Suppressor macrophage (primary cell): ENCODE results near the gene CDC42BPG.

ENCODE experiments used
- DNase-seq, 4 experiments: peaks; one replicate each; pipeline ENCODE4 v3.0.0-alpha.2; 2020 to 2022

CDC42BPG gene

DNA sequence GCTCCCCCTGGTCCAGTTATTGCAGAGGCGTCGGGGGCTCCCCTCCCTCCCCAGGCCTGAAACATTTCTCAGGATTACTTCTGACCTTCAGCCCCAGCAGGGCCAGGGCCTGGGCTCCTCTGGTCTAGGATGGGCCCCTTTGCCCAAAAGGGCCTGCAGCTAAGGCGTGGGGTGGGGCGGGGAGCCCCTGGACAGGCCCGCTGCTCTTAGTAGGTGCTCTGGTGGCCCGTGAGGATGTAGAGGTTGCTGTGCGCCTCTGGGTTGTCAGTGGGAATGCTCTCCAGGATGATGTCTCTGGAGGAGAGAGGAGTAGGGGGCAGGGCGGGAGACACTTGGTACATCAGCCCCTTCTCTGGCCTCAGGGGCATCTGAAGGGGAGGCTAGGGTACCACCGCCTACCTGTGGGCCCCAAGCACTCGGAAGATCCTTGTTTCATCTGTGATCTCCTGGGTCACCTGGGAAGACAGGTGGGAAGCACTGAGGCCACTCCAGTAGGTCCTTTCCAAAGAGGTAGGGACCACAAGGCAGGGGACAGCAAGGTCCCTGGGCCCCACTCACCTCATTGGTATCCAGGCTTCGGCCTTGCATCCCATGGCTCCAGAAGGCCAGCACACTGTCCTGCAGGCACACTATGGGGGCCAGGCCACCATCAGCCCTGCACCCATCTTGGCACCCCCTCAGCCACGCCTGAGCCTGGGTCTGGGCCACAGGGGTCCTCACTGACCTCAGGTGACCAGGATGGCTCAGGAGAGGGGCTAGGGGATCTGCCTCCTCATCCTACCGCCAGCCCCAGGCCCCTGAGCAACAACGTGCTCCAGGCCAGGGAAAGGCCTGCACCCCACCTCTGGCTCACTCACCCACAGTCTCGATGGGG lies 54.9 kb downstream of the CDC42BPG start:
- no peak for DNase-seq

- DNase-seq, result no peak
Measured at GRCh38 chr11:64788321-64789215, 55.9 kb downstream of the CDC42BPG start.

DNA sequence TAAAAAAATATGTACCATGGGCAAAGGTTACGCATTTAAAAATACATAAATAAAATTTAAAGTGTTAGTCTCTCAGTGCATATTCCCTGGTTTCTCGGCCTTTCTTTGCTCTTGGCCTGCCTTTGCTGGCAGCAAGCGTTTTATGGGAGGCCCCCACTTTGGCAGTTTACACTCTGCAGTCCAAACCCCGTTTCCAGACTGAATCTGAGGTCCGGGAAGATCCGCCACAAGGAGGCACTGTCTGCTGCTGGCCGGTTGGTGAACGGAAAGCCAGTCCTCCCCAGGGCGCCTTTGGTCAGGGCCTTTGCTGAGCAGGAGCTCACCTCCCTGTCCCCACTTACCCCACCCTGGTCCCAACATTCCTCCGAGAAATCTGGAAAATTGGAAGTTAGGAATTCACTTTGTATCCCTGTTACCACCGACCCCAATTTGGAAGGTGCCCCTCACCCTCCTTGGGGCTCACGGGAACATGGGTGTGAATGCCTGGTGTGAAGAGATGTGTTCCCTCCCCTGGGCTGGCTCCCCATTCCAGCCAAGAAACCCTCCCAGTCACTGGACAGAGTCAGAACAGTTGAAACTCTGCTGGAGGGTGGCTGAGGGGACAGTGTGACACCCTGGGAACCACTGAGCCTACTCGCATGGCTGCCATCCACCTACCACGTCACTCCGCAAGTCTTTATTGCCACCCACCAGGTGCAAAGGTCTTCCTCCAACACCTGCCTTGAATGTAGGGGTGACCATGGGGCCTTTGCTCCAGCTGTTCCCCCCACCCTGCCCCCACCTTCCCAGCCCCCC lies 56.7 kb downstream of the CDC42BPG start:
- DNase-seq, result peak; percentile 63 to 82 (median 71)

- no peak for DNase-seq
Measured at GRCh38 chr11:64786308-64786707, 58.1 kb downstream of the CDC42BPG start.

DNA sequence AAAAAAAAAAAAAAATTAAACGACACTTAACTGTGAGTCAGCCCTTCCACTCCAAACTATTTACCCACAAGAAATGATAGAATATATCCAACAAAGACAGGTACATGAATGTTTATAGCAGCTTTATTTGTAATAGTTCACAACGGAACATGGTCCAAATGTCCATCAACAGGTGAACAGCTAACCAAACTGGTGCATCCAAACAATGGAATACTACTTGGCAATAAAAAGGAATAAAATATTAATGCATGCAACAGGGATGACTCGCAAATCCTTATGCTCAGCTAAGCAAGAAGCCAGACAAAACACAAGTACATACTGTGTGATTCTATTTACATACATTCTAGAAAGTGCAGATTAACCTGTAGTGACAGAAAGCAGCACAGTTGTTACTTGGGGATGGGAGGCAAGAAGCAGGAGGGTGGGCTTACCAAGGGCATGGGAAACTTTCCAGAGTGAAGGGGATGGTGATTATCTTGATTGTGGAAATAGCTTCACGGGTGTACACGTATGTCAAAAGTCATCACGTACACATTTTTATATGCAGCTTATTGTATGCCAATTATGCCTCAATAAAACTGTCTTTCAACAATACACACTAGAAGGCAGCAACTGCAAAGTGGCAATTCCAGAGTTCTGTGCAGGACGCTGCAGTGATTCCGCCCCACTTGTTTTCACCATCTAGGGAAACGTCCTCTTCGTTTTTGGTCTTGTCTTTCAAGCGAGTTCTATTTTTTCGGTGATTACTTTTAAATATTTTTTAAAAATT lies 59.5 kb downstream of the CDC42BPG start:
- no peak for DNase-seq

- peak; percentile 99 to 100 (median 100) for DNase-seq
Measured at GRCh38 chr11:64778473-64779298, 65.8 kb downstream of the CDC42BPG start, which contains the start of gene SF1. Gene SF1, minus strand, starts transcription at chr11:64778542. Its CDS starts 150 bp downstream, at chr11:64778392.

GRCh38 chr11:64778223-64778472 lies 66.3 kb downstream of the CDC42BPG start:
- DNase-seq, result no peak

DNA sequence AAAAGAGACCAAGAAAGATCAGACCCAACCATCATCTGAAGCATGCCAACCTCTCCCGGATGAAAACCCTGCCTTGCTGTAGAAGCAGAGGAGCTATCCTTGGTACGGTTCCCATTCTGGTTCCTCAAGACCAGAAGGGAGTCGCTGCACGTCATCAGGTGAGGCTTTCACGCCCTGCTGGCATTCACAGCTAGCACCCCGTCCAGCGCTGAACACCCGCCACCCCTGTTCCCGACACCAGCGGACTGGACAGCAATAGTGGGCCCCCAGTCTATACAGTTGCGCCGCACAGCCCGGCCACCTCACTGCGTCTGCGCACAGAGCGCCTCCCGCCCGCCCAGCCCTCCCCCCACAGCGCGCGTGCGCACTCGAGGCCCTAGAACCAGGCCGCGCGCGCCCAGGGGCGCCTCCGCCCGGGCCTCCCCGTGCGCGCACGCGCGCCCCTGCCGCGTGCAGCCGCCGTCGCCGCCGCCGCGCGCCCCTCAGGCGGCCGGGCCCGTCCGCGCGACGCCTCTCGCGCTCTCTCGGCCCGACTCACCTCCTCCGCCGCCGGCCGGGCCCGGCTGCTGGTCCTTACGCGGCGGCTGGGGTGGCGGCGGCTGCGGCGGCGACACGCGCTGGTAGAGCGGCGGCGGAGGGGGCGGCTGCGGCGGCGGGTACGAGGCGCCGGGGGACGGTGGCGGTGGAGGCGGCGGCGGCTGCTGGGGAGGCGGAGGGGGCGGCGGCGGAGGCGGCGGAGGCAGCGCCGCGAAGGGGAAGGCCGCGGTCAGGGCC lies 66.8 kb downstream of the CDC42BPG start:
- peak; percentile 91 to 97 (median 94) for DNase-seq

DNA sequence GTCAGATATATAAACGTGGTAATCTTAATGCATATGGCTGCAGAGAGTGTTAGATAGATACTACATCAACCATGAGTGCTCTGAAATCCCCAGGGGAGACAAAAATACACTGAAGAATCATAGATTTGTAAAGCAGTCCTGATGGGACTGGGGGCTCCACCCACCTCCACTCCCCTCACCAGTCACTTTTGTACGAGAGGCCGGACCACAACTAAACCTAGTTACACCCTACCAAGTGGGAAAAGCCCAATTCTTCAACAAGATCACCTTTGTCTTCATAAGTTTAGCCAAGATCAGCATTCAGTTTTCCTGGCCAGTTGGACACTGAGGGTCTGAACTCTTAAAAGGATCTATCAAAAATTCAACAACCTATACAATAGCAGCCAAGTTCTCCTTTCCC lies 67.6 kb downstream of the CDC42BPG start:
- no peak for DNase-seq

DNA sequence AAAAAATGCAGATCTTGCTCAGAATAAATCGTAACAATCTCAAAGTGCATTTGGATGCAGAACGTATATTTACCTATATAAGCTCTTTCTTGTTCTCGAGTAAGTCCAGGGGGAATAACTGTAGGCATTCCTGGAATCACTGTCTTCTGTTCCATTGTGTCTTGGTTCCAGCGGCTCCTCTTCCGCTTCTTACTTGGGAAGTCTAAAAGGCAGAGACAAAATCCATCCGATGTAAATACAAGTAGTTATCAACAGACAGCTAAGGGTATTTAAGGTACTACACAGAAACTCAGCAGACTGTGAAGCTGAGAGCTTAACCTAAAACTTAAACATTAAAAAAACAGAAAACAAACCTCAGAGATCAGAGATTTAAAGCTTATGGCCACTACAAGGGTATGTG lies 68.0 kb downstream of the CDC42BPG start:
- no peak for DNase-seq

DNA sequence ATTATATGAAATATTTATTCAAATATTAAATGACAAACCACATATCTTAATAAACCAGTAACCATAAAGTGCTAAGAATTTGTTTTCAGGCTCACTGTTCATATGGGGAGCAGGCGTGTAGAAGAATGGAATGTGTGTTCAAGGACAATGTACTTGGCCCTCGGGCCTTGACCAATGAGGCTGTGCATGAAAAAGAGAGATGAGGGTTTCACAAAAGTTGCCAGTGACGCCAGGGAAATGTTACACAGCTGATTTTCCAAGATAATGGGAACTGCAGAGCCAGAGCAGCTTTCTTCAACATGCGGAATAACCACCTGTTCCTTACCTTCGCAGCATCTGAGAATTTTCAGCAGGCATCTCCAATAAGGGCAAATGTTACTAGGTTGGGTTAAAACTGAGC lies 70.3 kb downstream of the CDC42BPG start:
- DNase-seq, result no peak
